Heart left ventricle (tissue), 16 donors: ENCODE data around the gene PRDM11. TPM values are rescaled to one million over a fixed set of nuclear protein-coding genes. Genes with fewer than 3 reads are reported as not detected.

ENCODE experiments used
- ATAC-seq, 4 donors: fragments of 200-7000 bp; cut with Tn5 transposase; one replicate each; pipeline ENCODE4 v1.9.1; 2020 to 2022; ENCODE audit warnings: moderate library complexity in 4 of 4, mild to moderate bottlenecking in 3 of 4, moderate number of reproducible peaks in 1 of 4
- DNase-seq, 5 donors: peaks; one replicate each; pipeline ENCODE4 v3.0.0-alpha.2; 2020
- H3K27ac ChIP-seq, 12 donors: fragments of 200-600 bp; sonication (generic) in 4 of 12; one replicate each; pipeline versions ENCODE4 v1.5.0 to v1.8.0; 2016 to 2022; ENCODE audit warnings: mild to moderate bottlenecking in 2 of 12
- H3K27me3 ChIP-seq, 9 donors: fragments of 200-600 bp; sonication (generic) in 2 of 9; one replicate each; pipeline versions ENCODE4 v1.5.1 to v1.8.0; 2016 to 2022; ENCODE audit warnings: mild to moderate bottlenecking in 3 of 9
- H3K36me3 ChIP-seq, 9 donors: fragments of 200-600 bp; sonication (generic) in 2 of 9; one replicate each; pipeline versions ENCODE4 v1.5.0 to v1.8.0; 2018 to 2022; ENCODE audit warnings: mild to moderate bottlenecking in 2 of 9
- H3K4me1 ChIP-seq, 12 donors: fragments of 200-600 bp; sonication (generic) in 4 of 12; one replicate each; pipeline versions ENCODE4 v1.5.0 to v1.8.0; 2016 to 2022; ENCODE audit warnings: mild to moderate bottlenecking in 3 of 12
- H3K4me3 ChIP-seq, 12 donors: fragments of 200-600 bp; sonication (generic) in 4 of 12; one replicate each; pipeline versions ENCODE4 v1.5.0 to v1.8.0; 2017 to 2022; ENCODE audit warnings: mild to moderate bottlenecking in 9 of 12, moderate library complexity in 4 of 12
- H3K9me3 ChIP-seq, 12 donors: fragments of 200-600 bp; sonication (generic) in 4 of 12; one replicate each; pipeline versions ENCODE4 v1.5.0 to v1.8.0; 2016 to 2022; ENCODE audit warnings: mild to moderate bottlenecking in 1 of 12
- CTCF ChIP-seq, 12 donors: fragments of 200-600 bp; sonication (generic) in 4 of 12; IDR thresholded peaks; one replicate each; pipeline versions ENCODE4 v1.5.0 to v1.8.0; 2018 to 2022; ENCODE audit warnings: antibody characterized with exemption in 12 of 12, mild to moderate bottlenecking in 5 of 12
- POLR2A ChIP-seq, 2 donors: fragments of 450-650 bp; IDR thresholded peaks; one replicate each; pipeline ENCODE4 v1.6.1; 2017; ENCODE audit warnings: antibody characterized with exemption in 2 of 2, mild to moderate bottlenecking in 2 of 2, moderate library complexity in 2 of 2
- WGBS, 4 donors: extraction: QIAGEN DNeasy Blood & Tissue Kit in 2 of 4; methylation state at CpG; one replicate each; pipeline versions ENCODE4 v1.1.5 to v1.1.7; 2013 to 2018; 5-methylcytosine and 5-hydroxymethylcytosine counted together
- intact Hi-C, 10 donors: fragments of 100-400 bp; cut with DNase I; formaldehyde crosslinking; loops; one replicate each; pipeline versions ENCODE4 v1.11.1 to v1.14.2; 2022
- polyA plus RNA-seq, 2 donors: library from polyadenylated mRNA; stranded (reverse); fragments of 200-250 nt; gene quantifications; one replicate each; pipeline ENCODE4 v1.2.3, GENCODE V29; 2013
- total RNA-seq, 9 donors: library from RNA; depleted of rRNA in 2 of 9; stranded (reverse); fragments of >200 nt in 2 of 9; fragmentation: NEBNext Ultra II Directional in 3 of 9; extraction: Animal tissue kit (Norgen Biotek cat#: 25700) in 3 of 9; gene quantifications; one replicate each; pipeline versions ENCODE4 v1.1.0 to v1.2.4, GENCODE V29; 2016 to 2023
- donor health status: ischemic (EF 13 %, LVEDD 7.1; RV severe dilation, severe dysfunction).
- donor health status: healthy with polysubstance abuse.
- donor health status: DM: no; HTN: yes; CAD: no.
- donor health status: DM: no; HTN: no; CAD: no.
- donor health status: ischemic (EF 25% LVEDD 6.9; RV normal size, moderate dysfunction).
- donor health status: ischemic (EF 25% LVEDD 5.7; RV mildly dilated, moderate dysfunction).
- donor health status: healthy.
- donor health status: DM: yes; HTN: yes; CAD: no.
- donor health status: ischemic (EF 35%, LVEDD 5.7; RV mildly dilated, moderate dysfunction).
- donor health status: nonischemic (EF 11% LVEDD 7.7; RV severe dilation, severe dysfunction).
- donor health status: DM: yes; HTN: yes; CAD: no.
- donor health status: PGD.
- donor health status: ischemic (EF 29% LVEDD 5.4; RV normal size, mild dysfunction).
- donor health status: nonischemic (EF 23%, LVEDD 6.1; RV moderate dilation, normal function).

Gene PRDM11
- total and polyA plus RNA-seq, 11 donors = 4.5 to 29.6 (median 18.2) TPM

- intact Hi-C loops = loop anchor here in 1 of 10 donors (10.0 kb wide), 1 partner anchor 111 kb away; no protein-coding TSS in a partner anchor
- Histone ChIP-seq H3K27ac (no peak overlapping the region), H3K9me3 (no peaks in the 10 kb centered on the region), H3K27me3 (no peaks in the 10 kb centered on the region), H3K4me1 (no peaks in the 10 kb centered on the region), H3K4me3 (no peak overlapping the region), H3K36me3 (peaks cover 0 to 64% (median 37%) of the 10 kb centered on the region in 9 donors)
- no peak for ATAC-seq
- no peak for DNase-seq
- TF ChIP-seq POLR2A (IDR thresholded peaks at IDR 0.05) = no peak
- no peak for TF ChIP-seq CTCF (IDR thresholded peaks at IDR 0.05)
- 96 to 98% (median 97%) methylated on average over 29 to 39 of the region's 39 CpGs for WGBS, 4 donors
Measured at GRCh38 chr11:45225961-45226871, 79.8 kb downstream of the PRDM11 start.

- Histone ChIP-seq H3K9me3 (no peaks in the 10 kb centered on the region), H3K27ac (no peak overlapping the region), H3K36me3 (peaks cover 0 to 57% (median 37%) of the 10 kb centered on the region in 9 donors), H3K4me1 (no peaks in the 10 kb centered on the region), H3K27me3 (no peaks in the 10 kb centered on the region), H3K4me3 (no peak overlapping the region)
- 97 to 99% (median 98%) methylated on average over 17 to 21 of the region's 21 CpGs for WGBS, 4 donors
- TF ChIP-seq CTCF (IDR thresholded peaks at IDR 0.05) (no peak), POLR2A (IDR thresholded peaks at IDR 0.05) (no peak)
- intact Hi-C loops = loop anchor here in 1 of 10 donors (10.0 kb wide), 1 partner anchor 112 kb away; no protein-coding TSS in a partner anchor
- ATAC-seq (no peak), DNase-seq (no peak)
Measured at GRCh38 chr11:45226901-45227300, 80.5 kb downstream of the PRDM11 start.

GRCh38 chr11:45227836-45228235 lies 81.4 kb downstream of the PRDM11 start:
- Histone ChIP-seq H3K4me3 (no peak overlapping the region), H3K27me3 (no peaks in the 10 kb centered on the region), H3K4me1 (no peaks in the 10 kb centered on the region), H3K27ac (no peak overlapping the region), H3K36me3 (peaks cover 0 to 50% (median 37%) of the 10 kb centered on the region in 9 donors), H3K9me3 (no peaks in the 10 kb centered on the region)
- DNase-seq (no peak), ATAC-seq (no peak)
- TF ChIP-seq CTCF (IDR thresholded peaks at IDR 0.05) (no peak), POLR2A (IDR thresholded peaks at IDR 0.05) (no peak)
- intact Hi-C loops = loop anchor here in 1 of 10 donors (10.0 kb wide), 1 partner anchor 113 kb away; no protein-coding TSS in a partner anchor
- 97 to 99% (median 98%) methylated on average over 19 of the region's 19 CpGs for WGBS, 4 donors

GRCh38 chr11:45229401-45230020 lies 83.1 kb downstream of the PRDM11 start:
- H3K27me3 ChIP-seq = no peaks in the 10 kb centered on the region
- H3K27ac ChIP-seq = no peak overlapping the region
- peaks cover 0 to 5% (median 0%) of the 10 kb centered on the region in 12 donors for H3K4me1 ChIP-seq
- TF ChIP-seq POLR2A (IDR thresholded peaks at IDR 0.05) = no peak
- no peak for TF ChIP-seq CTCF (IDR thresholded peaks at IDR 0.05)
- H3K4me3 ChIP-seq = no peak overlapping the region
- no peak for DNase-seq
- H3K9me3 ChIP-seq = no peaks in the 10 kb centered on the region
- no peak for ATAC-seq
- intact Hi-C loops = loop anchor here in 3 of 10 donors (5.0 to 10.0 kb wide), 2 partner anchors 115 to 117 kb away; no protein-coding TSS in a partner anchor
- WGBS, 4 donors = 84 to 92% (median 89%) methylated on average over 5 of the region's 5 CpGs
- peaks cover 0 to 38% (median 29%) of the 10 kb centered on the region in 9 donors for H3K36me3 ChIP-seq
